ENCODE measurements around the gene F11R. TPM values are rescaled to one million over a fixed set of nuclear protein-coding genes. Genes with fewer than 3 reads are reported as not detected.
"Not testable (repeated sequence)": the region's sequence is repeated elsewhere in the genome, so short reads cannot be mapped to it uniquely, and the experiment has no call there.

Gene F11R
- 166 TPM for total RNA-seq

DNA sequence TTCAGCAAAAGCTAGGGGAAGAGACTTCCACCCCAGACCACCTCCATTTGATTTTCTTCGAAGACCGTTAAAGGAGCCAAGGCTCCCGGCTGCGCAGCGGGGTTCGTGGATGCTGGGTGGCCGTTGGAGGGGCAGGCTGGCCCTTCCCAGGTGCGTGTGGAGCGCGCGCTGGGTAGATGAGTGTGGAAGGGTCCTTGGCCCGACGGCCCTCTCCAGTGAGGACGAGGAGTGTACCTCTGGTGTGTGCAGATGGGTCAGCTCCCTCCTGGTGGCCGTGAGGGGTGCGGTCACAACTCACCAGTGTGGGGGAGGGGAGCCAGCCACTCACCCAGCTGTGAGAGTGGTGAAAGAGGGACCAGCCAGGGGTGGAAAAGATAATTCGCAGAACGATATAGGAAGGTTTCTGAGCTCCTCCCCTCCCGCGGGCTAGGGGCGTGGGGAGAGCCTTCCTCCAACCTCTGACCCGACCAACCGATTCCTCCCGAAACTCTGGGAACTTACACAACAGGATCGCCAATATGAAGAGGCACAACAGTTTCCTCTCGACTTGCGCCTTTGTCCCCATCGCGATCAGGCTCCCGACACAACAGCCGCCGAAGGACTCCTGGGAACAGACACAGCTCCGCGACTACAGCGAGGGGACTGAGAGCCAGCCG is at the start of gene F11R:
Gene F11R (minus strand): TSS at position 644 of the 656 bp plus-strand sequence. CDS start 79 bp downstream, at position 565.
- peak; percentile 63 for DNase-seq (ENCODE audit: low spot score)

- DNase-seq (ENCODE audit: low spot score): peak; percentile 67
Observed at GRCh38 chr1:161069731-161070270, 48.8 kb upstream of the F11R start, which contains the start of gene ARHGAP30. Gene ARHGAP30, minus strand, starts transcription at chr1:161069891. Its CDS starts 267 bp downstream, at chr1:161069624.

GRCh38 chr1:161069241-161069640 is 48.3 kb upstream of the F11R start:
- no peak for DNase-seq (ENCODE audit: low spot score)

- peak; percentile 83 for DNase-seq (ENCODE audit: low spot score)
Observed at GRCh38 chr1:161068306-161069234, 47.6 kb upstream of the F11R start.

- no peak for DNase-seq (ENCODE audit: low spot score)
Observed at GRCh38 chr1:161066694-161067093, 45.7 kb upstream of the F11R start.

DNA sequence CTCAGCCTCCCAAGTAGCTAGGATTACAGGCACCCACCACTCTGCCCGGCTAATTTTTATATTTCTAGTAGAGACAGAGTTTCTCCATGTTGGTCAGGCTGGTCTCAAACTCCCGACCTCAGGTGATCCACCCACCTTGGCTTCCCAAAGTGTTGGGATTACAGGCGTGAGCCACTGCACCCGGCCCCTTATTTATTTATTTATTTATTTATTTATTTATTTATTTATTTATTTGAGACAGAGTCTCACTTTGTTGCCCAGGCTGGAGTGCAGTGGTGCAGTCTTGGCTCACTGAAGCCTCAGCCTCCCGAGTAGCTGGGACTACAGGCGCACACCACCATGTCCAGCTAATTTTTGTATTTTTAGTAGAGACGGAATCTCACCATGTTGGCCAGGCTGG is 44.7 kb upstream of the F11R start:
- not testable (repeated sequence) for DNase-seq (ENCODE audit: low spot score)

DNA sequence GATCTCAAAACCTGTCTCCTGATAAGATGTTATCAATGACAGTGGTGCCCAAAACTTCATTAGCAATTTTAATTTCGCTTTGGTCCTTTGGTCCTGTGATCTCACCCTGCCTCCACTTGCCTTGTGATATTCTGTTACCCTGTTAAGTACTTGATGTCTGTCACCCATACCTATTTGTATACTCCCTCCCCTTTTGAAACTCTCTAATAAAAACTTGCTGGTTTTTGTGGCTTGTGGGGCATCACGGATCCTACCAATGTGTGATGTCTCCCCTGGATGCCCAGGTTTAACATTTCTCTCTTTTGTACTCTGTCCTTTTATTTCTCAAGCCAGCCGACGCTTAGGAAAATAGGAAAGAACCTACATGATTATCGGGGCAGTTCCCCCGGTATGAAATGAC is 43.0 kb upstream of the F11R start:
- not testable (repeated sequence) for DNase-seq (ENCODE audit: low spot score)

GRCh38 chr1:161061419-161061818 is 40.5 kb upstream of the F11R start:
- no peak for DNase-seq (ENCODE audit: low spot score)

DNA sequence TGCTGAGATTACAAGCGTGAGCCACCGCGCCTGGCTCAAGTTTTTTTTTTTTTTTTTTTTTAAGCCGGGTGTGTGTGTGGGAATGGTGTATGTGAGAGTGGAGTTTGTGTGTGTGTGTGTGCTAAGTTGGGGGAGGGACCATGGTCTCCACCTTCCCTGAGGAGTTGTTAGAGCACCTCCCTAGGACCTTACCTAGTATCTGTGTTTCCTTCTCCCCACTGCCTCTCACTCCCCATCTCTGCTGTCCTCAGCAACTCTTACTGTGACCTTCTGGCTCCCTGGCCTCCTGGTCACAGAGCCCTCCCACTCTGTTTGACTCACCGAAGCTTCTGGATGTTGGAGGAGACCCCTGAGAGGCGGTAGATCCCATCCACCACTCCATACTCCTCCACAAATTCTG is 38.3 kb upstream of the F11R start:
- DNase-seq (ENCODE audit: low spot score): no peak

GRCh38 chr1:161054805-161055204 is 33.9 kb upstream of the F11R start:
- DNase-seq (ENCODE audit: low spot score): no peak

GRCh38 chr1:161054232-161054631 is 33.3 kb upstream of the F11R start:
- no peak for DNase-seq (ENCODE audit: low spot score)

GRCh38 chr1:161052899-161053298 is 31.9 kb upstream of the F11R start:
- no peak for DNase-seq (ENCODE audit: low spot score)

DNA sequence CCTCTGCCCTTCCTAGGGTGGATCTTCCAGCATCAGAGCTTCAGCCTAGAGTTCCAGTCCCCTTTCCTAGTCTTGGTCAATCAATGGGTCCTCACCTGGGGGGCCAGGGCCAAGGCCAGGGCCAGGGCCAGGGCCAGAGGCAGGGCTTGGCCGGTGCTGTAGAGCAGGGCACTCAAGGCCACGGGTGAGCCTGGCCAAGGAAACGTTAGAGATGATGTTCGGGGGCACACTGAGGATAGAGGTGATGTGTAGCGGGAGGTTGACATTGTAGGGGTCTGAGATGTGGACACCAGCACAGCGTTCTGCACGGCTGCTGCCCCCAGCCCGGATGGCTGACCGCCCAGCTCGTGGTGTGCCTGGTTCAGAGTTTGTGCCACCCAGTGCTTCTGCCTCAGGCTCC is 30.3 kb upstream of the F11R start:
- no peak for DNase-seq (ENCODE audit: low spot score)

GRCh38 chr1:161048949-161049722 is 28.2 kb upstream of the F11R start:
- DNase-seq (ENCODE audit: low spot score): no peak

DNA sequence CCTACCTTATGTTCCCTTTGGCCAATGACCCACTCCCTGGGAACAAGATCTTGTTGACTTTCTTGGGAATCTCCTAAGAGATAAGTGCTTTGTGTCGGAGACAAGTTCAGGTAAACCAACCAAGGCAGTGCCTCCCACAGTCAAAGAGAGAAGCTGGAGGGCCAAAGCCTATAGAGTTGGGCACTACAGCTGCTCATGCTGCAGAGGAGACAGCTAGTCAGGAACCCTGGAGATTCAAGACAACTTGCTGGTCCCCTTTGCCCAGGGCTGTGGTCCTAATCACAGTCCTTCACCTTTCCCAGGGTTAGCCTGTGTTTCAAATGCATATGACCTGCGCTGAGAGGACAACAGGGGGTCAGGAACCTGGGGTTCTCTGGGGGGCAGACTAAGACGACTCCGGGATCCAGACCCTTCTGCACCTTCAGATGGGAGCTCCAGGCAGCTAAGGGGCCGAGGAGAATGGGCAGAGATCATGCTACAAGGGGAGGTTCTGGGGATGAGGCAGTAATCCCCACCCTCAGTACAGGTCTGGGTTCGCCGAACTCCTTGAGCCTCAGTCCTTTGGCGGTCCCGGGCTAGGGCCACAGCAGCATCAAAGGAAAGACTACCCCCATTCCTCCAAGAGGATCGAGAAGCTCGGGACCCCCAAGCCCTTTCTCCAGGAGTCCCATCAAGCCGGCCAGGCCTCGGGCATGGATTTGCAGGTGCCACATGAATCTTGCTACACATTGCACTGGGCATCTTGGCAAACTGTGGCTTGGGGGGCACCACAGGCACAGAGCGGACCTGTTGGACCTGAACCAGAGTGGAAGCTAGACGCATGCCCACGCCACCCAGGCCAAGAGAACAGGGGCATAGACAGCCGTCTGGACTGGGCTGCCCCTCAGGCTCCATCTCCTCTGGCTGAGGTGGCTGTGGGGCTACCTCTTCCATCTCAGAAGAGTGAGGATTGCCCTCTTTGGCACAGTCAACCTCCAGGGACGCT is 26.8 kb upstream of the F11R start:
- no peak for DNase-seq (ENCODE audit: low spot score)

DNA sequence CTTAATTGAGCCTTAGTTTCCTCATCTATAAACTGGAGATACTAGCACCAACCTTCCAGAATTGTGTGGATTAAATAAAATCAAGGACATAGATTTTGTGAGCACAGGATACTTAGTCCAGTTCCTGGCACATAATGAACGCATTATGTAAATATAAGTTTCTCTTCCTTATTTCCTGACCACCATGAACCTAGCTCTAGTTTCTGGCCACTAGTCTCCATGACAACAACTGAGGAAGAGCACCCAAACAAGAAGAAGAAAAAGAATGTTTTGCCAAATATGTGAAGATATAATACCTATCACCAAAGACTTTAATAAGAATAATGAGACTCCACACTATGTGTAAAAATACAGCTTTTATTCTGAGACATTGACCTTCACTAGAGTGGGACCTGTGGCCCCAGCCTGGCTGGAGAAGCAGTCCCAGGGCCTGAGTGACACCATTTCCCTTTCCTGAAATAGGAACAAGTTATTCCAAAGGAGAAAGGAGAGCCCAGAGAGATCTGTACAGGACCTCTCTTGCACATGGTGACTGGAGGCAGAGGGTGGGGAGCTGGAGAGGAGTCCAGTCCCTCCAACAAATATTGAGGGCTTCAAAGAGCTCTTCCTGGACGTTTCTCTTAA is 25.8 kb upstream of the F11R start:
- DNase-seq (ENCODE audit: low spot score): no peak

DNA sequence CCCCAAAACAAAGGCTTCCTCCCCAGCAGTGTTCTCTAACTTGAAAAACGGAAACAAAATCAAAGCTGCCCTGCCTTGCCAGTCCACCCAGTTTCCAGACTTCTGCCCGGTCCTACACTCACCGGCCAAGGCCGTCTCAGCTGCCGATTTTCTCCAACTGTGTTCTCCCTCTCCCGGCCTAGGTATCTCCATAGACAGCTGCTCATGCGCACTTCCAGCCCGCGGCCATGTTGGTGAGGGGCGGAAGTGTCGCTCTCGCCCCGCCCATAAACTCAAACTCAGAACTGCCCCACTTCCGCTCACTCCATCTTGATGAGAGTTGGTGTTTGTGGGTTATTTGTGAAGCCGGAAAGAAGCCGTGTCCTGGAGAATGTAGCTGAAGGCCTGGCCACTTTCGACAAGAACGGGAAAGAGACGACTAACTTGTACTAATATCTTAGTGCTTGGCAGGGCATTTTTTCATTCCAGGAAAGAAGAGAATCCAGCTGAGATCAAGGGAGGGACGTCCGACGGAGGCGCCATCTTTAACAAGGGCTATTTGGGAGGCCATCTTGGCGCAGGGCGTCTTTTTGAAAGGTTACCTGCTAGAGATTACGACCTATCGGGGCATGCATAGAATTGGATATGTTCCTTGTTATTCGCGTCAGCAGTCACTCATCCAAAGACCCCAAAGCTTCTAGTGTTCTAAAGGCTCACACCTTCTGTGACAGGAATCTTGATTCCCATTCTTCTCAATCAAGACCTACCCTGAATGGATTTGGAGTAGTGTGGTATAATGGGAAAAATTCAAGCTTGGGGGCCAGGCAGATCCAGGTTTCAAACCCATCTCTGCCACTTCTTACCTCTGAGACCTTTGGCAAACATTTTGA is 25.0 kb upstream of the F11R start, which contains the start of gene USF1:
Gene USF1 (minus strand): TSS at position 242 of the 869 bp plus-strand sequence. CDS start 2,702 bp downstream, outside the sequence.
- peak; percentile 96 for DNase-seq (ENCODE audit: low spot score)

DNA sequence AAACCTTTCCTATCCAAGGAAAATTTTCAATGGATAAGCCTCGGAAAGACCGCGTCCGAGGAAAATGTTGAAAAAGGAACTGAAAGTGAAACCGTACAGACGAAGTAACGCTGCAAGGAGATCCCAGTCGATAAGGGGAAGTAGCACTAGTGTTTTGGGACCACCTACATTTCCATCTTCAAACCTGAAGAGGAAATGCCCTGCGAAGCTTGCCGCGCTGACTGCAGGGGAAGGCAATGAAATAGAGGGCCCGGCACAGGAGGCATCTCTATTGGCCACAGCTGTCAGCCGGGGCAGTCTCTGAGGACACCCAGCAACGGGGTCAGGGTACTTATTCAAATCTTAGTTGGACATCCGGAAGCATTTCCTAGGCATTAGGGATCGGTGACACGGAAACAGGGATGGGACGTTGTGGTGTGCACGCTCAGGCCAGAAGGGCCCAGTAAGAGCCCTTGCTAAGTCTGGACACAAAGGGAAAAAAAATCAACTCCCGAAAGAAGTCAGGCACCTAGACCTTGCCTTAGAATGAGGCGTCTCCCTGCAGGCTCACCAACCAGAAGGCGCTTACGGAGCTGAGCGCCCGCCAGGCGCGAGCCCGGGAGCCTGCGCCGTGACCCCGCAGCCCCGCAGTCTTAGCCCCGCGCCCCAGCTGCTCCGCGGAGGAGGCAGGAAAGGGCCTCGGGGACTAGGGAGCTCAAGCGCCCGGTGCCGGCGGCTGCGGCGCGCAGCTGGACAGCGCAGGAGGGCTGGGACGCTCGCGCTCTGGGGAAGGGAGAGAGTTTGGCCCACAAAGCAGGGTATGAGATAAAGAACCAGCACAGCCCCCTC is 24.2 kb upstream of the F11R start:
- DNase-seq (ENCODE audit: low spot score): peak; percentile 67
